Epithelial cell of prostate (primary cell): ENCODE measurements around the gene HPF1.
"Not testable (repeated sequence)": the region's sequence is repeated elsewhere in the genome, so short reads cannot be mapped to it uniquely, and the experiment has no call there.

ENCODE experiments used
- DNase-seq: peaks from one replicate; pipeline ENCODE4 v3.0.0-alpha.2; 2011; ENCODE audit warnings: low read depth, low spot score
- H3K27ac ChIP-seq: fragments of 450-650 bp; 2 replicates; pipeline ENCODE4 v1.5.1; 2017; ENCODE audit warnings: mild to moderate bottlenecking

Gene HPF1

GRCh38 chr4:169757575-169758184 is at the start of gene HPF1:
HPF1 (minus strand) TSS chr4:169757944; CDS start chr4:169757877, 67 bp downstream.
- peak within 1 kb of the TSS; percentile 23 for H3K27ac ChIP-seq
- DNase-seq, result peak; percentile 24

- H3K27ac ChIP-seq, DNase-seq: not testable (repeated sequence)
Measured at GRCh38 chr4:169806770-169807169, 49.0 kb upstream of the HPF1 start.

DNA sequence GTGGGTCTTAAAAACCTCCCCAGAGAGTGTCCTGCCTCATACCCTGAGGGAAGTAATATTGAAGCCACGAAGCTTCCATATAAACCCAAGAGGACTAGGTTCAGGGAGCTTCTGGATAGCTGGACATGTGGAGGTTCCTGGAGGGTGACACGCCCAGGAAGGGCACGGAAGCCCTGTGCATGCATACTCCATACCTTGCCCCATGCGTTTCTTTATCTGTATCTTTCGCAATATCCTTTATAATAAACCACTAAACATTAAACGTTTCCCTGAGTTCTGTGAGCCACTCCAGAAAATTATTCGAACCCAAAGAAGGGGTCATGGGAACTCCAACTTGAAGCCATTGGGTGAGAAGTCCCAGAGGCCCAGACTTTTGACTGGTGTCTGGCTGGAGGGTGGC is 45.7 kb upstream of the HPF1 start:
- no peak overlapping the region for H3K27ac ChIP-seq
- no peak for DNase-seq

GRCh38 chr4:169802873-169803272 is 45.1 kb upstream of the HPF1 start:
- no peak overlapping the region for H3K27ac ChIP-seq
- no peak for DNase-seq

- no peak overlapping the region for H3K27ac ChIP-seq
- DNase-seq, result no peak
Measured at GRCh38 chr4:169800541-169800940, 42.8 kb upstream of the HPF1 start.

DNA sequence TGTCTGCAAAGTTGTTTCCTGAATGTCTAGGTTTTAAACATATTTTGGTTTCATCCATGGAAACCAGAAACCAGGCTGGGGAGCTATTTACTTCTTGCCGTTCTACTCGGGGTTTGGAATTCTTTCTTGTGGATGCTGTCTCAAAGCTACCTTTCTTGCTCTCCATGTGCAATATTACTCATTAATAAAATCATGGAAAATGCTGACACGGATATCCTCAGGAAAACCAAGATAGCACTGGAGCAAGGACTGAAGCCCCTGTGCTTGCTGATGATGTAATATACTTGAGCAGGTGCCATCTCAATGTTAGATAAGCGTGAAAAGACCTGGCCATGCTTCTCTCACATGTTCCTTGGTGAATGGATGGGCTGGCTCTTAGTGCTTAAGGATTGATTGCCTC is 41.5 kb upstream of the HPF1 start:
- no peak for DNase-seq
- no peak overlapping the region for H3K27ac ChIP-seq

GRCh38 chr4:169795585-169795984 is 37.8 kb upstream of the HPF1 start:
- H3K27ac ChIP-seq, result no peak overlapping the region
- no peak for DNase-seq

DNA sequence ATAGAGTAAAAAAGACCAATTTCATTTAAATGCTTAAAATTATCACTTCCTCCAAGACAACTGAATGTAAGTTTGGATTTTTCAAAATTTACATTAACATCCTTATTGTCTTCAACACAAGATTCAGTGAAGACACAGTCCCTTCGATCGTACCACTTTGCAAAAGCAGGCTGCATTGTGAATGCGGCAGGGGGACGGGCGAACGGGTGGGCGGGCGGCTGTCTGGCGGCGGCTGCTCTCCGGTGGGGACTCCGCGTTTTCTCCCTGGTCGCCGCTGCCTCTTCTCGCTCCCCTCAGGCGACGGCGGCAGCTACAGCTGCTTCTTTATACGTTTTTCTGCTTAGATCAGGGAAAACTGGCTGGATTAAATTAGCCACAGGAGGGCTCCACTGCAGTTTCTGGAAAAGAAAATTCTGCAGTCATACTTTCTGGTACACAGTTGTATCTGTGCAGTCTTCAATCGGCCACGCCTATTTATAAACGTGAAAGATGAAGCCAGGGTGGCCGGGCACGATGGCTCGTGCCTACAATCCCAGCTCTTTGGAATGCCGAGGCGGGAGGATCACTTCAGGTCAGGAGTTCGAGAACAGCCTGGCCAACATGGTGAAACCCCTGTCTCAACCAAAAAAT is 33.9 kb upstream of the HPF1 start:
- H3K27ac ChIP-seq, result peak overlapping the region; percentile 86
- no peak for DNase-seq

DNA sequence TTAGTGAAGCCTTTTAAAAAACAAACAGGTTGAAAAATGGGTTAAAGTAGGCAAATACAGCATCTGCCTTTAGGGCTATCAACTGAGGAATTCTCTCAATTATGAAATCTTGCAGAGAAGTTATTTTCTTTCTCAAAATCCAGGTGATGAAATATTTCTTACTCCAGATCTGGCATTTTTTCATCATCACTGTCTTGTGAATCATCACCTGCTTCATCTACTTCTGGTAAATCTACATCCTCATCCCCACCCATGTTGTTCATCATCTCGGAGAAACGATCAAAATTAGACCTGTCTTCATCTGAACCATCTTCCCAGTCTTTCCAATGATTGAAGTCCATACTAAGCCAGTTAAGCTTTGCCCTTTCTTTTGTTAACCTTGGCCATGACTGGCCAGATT is 33.3 kb upstream of the HPF1 start:
- H3K27ac ChIP-seq, result peak overlapping the region; percentile 86
- no peak for DNase-seq

GRCh38 chr4:169774466-169775445 is 17.0 kb upstream of the HPF1 start:
- H3K27ac ChIP-seq, result no peak overlapping the region
- DNase-seq, result no peak

- DNase-seq, result no peak
- H3K27ac ChIP-seq, result no peak overlapping the region
Measured at GRCh38 chr4:169773889-169774288, 16.1 kb upstream of the HPF1 start.

DNA sequence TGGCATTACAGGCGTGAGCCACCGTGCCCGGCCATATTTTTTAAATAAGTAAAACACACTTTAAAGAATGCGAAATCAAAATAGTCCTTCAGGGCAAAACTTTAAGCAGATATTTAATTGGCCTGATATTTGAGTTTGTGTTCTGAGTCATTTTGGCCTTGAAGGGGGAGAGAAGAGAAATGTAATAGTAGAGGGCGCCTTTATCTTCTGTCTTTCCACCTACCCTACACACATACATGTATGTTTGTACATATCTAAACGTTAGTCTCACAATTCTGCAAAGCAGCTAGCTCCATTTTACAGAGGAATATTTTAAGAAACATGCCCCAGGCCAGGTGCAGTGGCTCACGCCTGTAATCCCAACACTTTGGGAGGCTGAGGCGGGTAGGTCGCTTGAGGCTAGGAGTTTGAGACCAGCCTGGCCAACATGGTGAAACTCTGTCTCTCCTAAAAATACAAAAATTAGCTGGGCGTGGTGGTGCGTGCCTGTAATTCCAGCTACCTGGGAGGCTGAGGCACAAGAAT is 13.9 kb upstream of the HPF1 start:
- DNase-seq, H3K27ac ChIP-seq: not testable (repeated sequence)

DNA sequence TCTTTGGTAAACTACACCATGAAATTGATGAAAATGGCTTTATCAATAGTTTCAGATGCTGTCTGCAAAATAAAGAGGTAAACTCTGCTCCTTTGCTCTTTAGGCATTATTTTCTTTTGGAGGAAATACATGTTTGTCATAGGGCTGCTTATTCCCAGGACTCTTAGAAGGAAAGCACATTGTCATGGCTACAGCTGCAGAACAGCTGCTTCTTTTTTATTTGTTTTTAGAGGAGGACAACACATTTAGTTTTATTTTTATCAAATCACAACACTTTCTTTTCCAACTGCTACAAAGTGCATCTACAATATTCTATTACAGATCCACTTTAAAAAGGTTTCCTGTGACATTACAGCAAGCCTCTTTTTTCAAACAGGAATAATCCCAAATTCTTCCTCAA is 12.7 kb upstream of the HPF1 start:
- no peak overlapping the region for H3K27ac ChIP-seq
- no peak for DNase-seq

DNA sequence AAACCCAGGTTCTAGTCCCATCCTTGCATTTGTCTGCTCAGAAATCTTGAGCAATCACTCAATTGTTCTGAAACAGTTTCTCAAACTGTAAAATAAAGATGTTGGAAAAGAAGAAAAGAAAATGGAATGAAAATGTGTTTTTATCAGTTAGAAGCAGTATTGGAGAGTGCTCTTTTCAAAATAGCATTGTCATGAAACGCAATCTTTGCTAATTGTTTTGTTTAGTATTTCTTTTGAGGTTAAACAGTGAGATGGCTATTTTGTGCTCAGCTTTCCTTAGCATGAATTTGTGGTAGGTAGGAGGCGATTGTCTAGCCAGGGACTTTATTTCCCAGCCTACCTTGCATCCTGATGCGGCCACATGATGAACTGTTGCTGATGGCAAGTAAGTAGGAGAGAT is 10.6 kb upstream of the HPF1 start:
- no peak for DNase-seq
- H3K27ac ChIP-seq, result no peak overlapping the region

- H3K27ac ChIP-seq, result no peak overlapping the region
- DNase-seq, result no peak
Measured at GRCh38 chr4:169766741-169767140, 9.0 kb upstream of the HPF1 start.

GRCh38 chr4:169765835-169766234 is 8.1 kb upstream of the HPF1 start:
- no peak for DNase-seq
- no peak overlapping the region for H3K27ac ChIP-seq

- no peak for DNase-seq
Measured at GRCh38 chr4:169761846-169762245, 4.1 kb upstream of the HPF1 start.

DNA sequence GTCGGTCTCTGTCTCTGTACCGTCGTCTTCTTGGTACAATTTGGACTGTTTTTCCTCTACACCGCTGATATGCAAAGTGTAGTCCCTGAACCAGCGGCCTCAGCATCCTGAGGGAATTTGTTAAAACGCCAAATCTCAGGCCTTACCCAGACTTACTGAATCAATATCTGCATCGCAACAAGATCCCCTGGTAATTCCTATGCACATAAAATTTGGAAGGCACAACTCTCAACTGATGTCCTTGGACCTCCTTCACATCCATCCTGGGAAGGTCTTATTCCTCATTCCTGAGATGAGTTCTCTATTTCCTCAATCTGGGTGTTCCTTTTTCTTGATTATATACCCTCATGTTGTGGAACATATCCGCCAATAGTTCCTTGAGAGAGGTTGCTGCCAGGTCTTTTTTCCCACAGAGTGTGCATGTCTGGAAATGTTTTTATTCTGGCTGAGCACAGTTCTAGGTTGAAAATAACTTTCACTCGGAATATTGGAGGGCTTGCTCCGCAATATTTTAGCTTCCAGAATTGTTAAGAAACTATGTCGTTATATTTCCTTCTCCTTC is 738 bp upstream of the HPF1 start:
- no peak for DNase-seq
- no peak overlapping the region for H3K27ac ChIP-seq

More at GRCh38 chr4:169761846-169762245, 4.1 kb upstream of the HPF1 start:
- no peak overlapping the region for H3K27ac ChIP-seq

DNA sequence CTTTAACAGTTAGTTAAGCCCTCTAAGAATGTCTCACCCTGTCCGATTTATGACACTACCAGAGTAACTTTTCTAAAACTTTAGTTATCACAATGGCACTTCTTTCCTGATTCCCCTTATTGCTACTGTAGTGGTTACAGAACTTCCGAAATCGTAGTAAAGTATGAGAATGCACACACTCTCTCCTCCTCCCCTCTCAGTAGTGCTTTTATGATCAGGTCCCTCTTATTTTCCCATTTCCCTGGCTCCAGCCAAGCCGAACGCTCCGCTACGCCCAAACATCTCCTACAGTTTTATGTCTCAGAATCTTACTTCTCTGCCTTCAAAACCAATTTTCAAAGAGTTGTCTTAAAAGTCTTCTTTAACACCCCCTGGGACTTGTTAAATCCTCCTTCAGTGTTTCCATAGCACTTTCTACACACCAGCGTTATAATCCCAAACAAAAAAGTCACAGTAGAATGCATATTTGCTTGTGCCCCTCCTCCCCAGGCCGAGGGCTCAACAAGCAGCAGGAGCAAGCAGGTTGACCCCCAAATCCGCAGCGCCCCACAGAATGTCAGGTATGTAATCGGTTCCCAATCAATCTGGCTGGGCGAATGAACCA is 671 bp downstream of the HPF1 start:
- peak overlapping the region; percentile 23 for H3K27ac ChIP-seq
- DNase-seq, result no peak

DNA sequence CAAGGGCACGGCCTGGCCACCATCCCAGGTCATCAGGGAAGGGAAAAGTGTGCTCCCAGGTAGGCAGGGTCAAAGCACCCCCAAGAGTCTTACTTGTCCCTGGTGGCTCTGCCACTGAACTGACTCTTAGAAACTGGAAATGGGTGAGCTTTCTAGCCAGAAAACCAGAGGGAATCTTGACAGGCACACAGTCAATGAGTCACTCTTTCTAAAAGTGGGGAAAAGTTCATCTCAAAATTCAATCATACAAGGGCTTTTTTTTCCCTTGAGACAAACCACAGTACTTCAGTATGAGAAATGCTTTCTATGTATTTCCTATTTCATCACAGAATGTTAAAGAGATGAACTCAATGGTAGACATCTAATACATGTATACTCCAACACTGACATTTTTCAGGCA is 12.5 kb downstream of the HPF1 start:
- no peak for DNase-seq
- no peak overlapping the region for H3K27ac ChIP-seq
